ENCODE results near the gene SLC49A4. TPM values are rescaled to one million over a fixed set of nuclear protein-coding genes. Genes with fewer than 3 reads are reported as not detected.

The SLC49A4 gene
- total RNA-seq, 1 experiment from 2014 or later = 11.7 TPM

- DNase-seq (ENCODE audit: extremely low read depth, low read depth) = no peak
These were observed 107.5 kb downstream of the SLC49A4 start for GRCh38 chr3:122902326-122902725.

DNA sequence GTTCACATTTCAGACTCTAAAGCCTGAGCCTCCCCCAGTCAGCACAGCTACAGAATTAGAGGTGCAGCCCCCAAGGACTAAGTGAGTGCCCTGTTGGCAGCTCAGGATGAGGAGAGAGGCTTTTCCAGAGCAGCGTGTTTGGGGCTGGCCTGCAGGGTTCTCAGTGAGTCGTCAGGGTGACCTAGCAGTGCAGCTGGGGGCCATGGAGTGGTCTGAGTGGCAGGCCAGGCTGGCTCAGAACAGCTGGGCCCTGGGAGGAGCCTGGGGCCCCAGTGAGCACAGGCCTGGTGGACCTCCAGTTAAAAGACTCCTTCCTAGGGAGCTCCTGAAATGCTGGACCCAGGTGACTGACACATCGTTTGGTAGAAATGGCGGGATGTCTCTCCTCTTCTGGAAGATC, 108.3 kb downstream of the SLC49A4 start:
- DNase-seq (ENCODE audit: extremely low read depth, low read depth) = no peak

DNA sequence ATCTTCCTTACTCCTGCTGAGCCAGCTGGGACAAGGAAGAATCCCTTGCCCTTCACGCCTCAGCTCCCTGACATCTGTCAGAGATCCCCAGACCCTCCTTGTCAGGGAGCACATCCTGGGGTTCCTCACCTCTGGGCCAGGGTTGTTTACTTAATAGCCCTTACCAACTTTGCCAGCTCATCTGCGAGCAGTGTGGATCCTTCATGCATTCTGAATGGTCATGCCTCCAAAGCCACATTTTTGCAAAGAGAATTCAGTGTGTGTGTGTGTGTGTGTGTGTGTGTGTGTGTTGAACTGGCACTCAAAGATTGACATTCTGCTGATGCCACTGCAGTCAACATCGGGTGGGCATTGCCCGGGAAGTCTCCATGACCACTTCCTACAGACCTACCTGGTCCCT, 112.6 kb downstream of the SLC49A4 start:
- no peak for DNase-seq (ENCODE audit: extremely low read depth, low read depth)

GRCh38 chr3:122908251-122908650, 113.4 kb downstream of the SLC49A4 start:
- no peak for DNase-seq (ENCODE audit: extremely low read depth, low read depth)

DNA sequence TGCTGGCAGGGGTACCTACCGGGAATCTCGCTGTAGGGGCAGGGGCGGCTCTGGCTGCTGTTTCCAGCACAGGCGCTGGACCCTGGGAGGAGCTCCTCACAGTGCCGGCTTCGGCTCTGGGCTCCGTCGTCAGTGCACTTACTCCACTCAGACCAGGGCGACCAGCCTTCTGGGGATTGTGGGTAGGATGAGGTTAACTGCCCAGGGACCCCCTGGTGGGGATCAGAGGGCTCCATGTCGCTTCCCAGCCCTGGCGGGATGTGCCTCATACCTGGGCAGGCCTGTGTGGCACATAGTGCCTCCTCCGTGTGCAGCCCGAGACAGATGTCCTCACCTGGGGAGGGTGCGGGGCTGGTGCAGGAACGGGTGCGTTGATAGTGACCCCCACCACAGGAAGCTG, 117.0 kb downstream of the SLC49A4 start:
- DNase-seq (ENCODE audit: extremely low read depth, low read depth) = no peak

GRCh38 chr3:122912772-122913538, 118.1 kb downstream of the SLC49A4 start:
- no peak for DNase-seq (ENCODE audit: extremely low read depth, low read depth)

GRCh38 chr3:122913539-122914100, 118.8 kb downstream of the SLC49A4 start:
- no peak for DNase-seq (ENCODE audit: extremely low read depth, low read depth)

- DNase-seq (ENCODE audit: extremely low read depth, low read depth) = no peak
These were observed 120.6 kb downstream of the SLC49A4 start for GRCh38 chr3:122915300-122916055.

GRCh38 chr3:122916084-122916483, 121.2 kb downstream of the SLC49A4 start:
- DNase-seq (ENCODE audit: extremely low read depth, low read depth) = no peak

DNA sequence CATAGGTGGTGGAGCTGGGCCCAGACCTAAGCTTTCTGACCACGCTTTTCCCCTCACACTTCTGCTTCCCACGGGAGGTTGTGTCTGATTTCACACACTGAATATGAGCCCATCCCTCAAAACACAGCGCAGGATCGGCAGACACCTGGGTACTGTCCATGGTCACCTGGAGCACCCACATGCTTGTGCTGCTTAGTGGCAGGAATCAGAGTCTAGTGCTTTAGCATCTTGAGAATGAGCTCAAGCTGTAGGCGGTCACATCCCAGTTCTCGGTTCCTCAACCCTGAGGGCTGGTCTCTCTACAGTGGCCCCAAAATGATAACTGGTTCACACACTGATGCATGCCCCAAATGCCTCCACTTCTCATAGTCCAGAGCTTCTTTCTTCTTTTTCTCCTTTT, 121.7 kb downstream of the SLC49A4 start:
- DNase-seq (ENCODE audit: extremely low read depth, low read depth) = no peak

DNA sequence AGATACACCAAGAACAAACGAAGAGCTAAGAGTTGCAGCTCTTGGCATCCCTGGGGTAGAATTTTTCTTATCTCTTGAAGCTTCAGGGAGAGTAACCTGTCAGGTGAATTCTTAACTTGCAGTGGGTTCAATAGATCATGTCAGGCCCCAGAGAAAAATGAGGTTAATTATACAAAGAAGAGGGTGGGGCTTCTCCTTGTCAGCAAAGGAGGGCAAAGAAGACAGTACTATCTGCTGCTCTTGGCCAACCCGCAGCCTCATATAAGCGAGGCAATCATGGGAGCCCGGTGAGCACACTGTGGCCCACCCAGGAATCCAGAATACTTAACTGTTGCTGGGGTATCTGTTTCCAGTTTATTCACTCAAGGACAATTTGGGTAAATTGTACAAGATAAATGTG, 122.5 kb downstream of the SLC49A4 start:
- no peak for DNase-seq (ENCODE audit: extremely low read depth, low read depth)

DNA sequence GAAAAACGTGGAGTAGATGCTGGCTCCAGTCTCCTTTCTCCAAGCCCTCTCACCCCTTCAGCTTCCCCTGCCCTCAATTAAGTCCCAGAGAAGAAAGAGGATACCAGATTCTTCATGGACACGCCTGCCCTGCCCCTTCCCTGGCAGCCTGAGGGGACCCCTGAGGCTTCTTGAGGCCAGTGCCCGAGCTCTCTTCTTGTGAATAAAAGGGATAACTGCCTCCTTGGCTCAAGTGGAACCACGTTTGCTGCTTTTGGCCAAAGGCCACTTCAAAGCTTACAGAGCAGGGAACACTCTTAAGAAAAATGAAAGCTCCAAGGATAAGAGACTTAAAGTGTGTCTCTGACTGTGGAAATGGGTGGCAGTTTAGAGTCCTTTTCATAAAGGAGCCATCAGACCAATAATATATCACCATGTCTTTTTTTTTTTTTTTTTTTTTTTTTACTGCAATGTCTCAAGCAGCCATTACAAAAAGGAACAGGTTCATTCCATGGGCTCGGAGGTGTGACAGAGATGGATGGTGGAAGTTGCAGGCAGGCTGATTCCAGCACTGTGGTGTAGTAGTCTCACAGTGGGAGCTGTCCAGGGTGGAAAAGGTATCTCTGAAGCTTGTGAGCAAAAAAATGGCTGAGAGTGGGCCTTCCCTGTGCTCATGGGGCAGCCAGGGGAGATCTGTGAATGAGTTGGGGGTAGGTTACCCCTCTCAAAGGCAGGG, 123.9 kb downstream of the SLC49A4 start:
- DNase-seq (ENCODE audit: extremely low read depth, low read depth) = no peak

DNA sequence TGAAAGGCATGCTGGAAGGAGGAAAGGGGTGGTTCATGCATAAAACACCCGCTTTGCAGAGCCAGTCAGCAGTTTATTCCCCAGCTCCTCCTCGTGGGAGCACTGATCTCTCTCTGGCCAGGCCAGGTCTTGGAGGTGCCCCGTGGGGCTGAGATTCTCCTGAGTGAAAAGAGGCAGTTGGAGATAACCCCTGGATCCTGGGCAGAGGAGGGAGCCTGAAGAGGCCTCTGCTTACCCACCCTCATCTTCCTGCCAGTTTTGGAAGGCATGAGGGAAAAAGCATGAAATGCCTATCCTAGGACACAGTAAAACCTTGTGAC, 124.4 kb downstream of the SLC49A4 start:
- no peak for DNase-seq (ENCODE audit: extremely low read depth, low read depth)

- DNase-seq (ENCODE audit: extremely low read depth, low read depth) = no peak
These were observed 126.1 kb downstream of the SLC49A4 start for GRCh38 chr3:122920986-122921385.

DNA sequence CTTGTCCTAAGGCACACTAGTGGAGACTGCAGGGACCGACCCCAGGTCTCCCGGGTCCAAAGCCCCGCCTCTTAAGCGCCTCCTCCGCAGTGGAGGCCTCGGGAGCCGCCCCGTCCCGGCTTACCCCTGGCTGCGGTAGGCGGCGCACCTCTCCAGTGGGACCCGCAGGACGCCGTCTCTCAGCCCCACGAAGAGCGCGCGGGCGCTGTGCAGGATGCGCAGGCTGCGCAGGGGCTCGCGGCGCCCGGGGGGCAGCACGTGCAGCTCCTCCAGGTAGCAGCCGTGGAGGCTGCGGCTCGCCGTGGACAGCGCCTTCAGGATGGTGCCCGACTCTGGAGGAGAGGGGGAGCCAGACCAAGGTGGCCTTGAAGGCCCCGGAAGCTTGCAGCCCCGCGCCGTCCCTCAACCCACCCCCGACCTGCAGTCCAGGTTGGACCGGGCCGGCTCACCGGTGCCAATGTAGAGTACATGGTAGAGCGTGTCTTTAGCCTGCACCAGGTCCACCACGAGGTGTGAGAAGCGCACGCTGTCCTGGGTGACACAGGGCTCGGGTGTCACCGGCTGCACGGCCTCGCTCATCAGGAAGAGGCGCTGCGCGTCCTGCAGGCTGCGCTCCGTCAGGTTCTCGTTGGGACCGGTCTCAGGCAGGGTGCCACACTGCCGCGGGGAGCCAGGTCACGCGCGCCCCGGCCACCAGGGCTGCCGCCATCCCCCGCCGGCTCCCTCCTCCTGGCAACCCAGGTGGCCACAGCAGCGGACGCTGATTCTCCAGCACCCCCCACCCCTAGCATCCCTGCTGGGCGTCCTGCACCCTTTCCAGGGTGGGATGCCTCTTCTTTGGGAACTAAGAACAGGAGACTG, 127.2 kb downstream of the SLC49A4 start:
- no peak for DNase-seq (ENCODE audit: extremely low read depth, low read depth)

- no peak for DNase-seq (ENCODE audit: extremely low read depth, low read depth)
These were observed 128.7 kb downstream of the SLC49A4 start for GRCh38 chr3:122923611-122924010.

DNA sequence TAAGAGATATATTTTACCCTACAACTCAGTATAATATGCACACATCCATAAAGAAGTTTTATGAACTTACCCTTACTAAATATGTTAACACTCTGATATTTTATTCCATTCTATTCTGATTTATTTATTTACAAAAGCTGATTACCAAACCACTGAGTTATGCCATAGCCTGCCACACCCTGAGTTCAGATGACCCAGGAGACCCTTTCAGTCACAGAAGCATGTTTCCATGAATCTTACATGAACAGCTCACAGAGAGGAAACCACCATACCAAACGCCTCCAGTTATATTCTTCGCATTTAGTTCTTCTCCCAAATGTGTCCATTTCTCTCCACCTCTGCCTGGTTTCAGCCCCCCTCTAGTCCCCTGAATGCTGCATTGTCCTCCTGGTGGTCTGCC, 129.2 kb downstream of the SLC49A4 start:
- no peak for DNase-seq (ENCODE audit: extremely low read depth, low read depth)

GRCh38 chr3:122925756-122926155, 130.9 kb downstream of the SLC49A4 start:
- DNase-seq (ENCODE audit: extremely low read depth, low read depth) = no peak

DNA sequence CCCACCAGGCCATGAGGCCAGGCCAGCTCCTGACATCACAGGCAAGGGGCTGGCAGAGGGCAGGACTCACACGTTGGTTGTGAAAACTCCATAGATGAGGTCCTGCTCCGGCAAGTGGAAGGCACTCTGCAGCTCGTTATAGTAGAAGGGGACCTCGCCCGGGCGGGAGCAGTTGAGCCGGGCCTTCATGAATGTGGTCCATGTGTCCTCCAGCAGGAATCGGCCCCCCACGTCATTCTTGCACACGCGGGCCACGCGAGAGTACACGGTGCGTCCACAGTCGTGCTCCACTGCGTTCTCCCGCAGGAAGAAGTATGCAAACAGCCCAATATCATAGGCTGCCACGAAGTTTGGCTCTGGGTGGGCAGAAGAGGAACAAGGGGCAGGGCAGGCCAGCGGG, 131.5 kb downstream of the SLC49A4 start:
- no peak for DNase-seq (ENCODE audit: extremely low read depth, low read depth)

DNA sequence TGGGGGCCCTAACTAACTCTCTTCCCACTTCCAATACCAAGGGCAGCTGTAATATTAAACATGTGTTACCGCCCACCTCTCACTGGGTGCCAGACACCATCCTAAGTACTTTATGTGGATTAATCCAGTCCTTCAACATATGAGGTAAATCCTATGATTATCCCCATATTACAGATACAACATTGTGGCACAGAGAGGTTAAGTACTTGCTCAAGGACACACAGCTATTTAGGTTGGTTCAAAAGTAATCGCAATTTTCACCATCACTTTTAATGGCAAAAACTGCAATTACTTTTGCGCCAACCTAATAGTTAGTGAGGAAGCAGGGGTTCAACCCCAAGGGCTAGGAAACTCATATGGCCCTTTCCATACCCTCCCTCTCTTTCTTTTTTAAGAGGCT, 131.9 kb downstream of the SLC49A4 start:
- DNase-seq (ENCODE audit: extremely low read depth, low read depth) = no peak
